Fibroblast of lung (primary cell): ENCODE data around the gene C1QTNF8.

Experiments used
- EZH2 ChIP-seq: IDR thresholded peaks from 2 replicates; pipeline ENCODE4 v1.5.1; 2012; ENCODE audit warnings: low read length, control low read depth, mild to moderate bottlenecking; ENCODE audit errors: missing control alignments
- TF ChIP-seq, protein P1 (sequence below), 2 donors: IDR thresholded peaks in 1 of 2; conservative IDR thresholded peaks in 1 of 2; 1 replicate in 1 of 2; 2 replicates in 1 of 2; pipeline ENCODE4 v1.5.1; 2011 to 2012; ENCODE audit warnings: low read length in 2 of 2, control low read depth in 1 of 2, inconsistent platforms in 1 of 2, low read depth in 1 of 2, mild to moderate bottlenecking in 1 of 2

DNA sequence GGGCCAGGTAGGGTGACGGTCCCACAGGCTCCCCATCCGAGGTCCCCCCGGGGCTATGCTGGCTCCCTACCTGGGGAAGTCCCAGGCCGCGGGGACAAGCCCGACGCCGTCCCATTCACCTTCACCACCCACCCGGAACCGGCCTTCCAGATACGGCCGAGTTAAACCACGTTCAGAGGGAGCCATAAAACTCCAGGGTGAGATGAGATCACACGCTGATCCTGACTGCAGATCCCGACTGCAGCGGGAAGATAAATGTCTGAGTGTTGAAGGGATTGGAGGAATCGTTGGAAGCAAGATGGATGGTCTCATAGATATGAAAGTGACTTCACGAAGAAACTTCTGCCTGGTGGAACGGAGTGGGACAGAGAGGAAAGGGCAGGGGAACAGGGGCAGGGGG lies 13.6 kb upstream of the C1QTNF8 start:
- TF ChIP-seq, protein P1, sequence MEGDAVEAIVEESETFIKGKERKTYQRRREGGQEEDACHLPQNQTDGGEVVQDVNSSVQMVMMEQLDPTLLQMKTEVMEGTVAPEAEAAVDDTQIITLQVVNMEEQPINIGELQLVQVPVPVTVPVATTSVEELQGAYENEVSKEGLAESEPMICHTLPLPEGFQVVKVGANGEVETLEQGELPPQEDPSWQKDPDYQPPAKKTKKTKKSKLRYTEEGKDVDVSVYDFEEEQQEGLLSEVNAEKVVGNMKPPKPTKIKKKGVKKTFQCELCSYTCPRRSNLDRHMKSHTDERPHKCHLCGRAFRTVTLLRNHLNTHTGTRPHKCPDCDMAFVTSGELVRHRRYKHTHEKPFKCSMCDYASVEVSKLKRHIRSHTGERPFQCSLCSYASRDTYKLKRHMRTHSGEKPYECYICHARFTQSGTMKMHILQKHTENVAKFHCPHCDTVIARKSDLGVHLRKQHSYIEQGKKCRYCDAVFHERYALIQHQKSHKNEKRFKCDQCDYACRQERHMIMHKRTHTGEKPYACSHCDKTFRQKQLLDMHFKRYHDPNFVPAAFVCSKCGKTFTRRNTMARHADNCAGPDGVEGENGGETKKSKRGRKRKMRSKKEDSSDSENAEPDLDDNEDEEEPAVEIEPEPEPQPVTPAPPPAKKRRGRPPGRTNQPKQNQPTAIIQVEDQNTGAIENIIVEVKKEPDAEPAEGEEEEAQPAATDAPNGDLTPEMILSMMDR (conservative IDR thresholded peaks at IDR 0.05 in 1 of 2, IDR thresholded peaks at IDR 0.05 in 1 of 2; ENCODE audit: low read depth in 1 of 2, low read length in 2 of 2), result no peak
- TF ChIP-seq EZH2, result no peak
